ENCODE measurements around the gene KCNAB1. TPM values are rescaled to one million over a fixed set of nuclear protein-coding genes. Genes with fewer than 3 reads are reported as not detected.

KCNAB1 gene
- total RNA-seq, 3 donors from 2014 or later = 0.65 to 13.5 (median 1.2) TPM

DNA sequence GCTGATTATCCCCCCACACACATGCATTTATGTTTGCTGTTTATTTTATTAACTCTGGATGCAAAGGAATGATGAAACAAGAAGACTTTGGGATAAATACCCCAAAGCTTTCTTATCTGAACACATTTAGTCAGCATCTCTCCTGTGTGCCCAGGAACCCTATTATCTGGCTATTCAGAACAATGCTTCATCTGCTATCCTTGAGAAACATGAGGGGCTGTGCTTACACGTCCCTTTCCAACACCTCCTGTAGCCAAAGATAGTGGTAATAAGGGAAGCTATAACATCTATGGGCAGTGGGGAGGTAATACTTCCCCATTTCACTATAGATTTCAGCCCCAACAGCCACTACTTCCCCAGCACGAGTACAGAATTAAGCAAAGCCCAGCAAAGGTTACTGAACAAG is 339.8 kb downstream of the KCNAB1 start:
- TF ChIP-seq, protein P1, sequence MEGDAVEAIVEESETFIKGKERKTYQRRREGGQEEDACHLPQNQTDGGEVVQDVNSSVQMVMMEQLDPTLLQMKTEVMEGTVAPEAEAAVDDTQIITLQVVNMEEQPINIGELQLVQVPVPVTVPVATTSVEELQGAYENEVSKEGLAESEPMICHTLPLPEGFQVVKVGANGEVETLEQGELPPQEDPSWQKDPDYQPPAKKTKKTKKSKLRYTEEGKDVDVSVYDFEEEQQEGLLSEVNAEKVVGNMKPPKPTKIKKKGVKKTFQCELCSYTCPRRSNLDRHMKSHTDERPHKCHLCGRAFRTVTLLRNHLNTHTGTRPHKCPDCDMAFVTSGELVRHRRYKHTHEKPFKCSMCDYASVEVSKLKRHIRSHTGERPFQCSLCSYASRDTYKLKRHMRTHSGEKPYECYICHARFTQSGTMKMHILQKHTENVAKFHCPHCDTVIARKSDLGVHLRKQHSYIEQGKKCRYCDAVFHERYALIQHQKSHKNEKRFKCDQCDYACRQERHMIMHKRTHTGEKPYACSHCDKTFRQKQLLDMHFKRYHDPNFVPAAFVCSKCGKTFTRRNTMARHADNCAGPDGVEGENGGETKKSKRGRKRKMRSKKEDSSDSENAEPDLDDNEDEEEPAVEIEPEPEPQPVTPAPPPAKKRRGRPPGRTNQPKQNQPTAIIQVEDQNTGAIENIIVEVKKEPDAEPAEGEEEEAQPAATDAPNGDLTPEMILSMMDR (IDR thresholded peaks at IDR 0.05) = no peak
- no peaks in the 10 kb centered on the region for H3K9me3 ChIP-seq
- H3K4me3 ChIP-seq = no peak overlapping the region
- no peaks in the 10 kb centered on the region for H3K4me1 ChIP-seq (ENCODE audit: low read depth)
- DNase-seq = no peak
- no peaks in the 10 kb centered on the region for H3K36me3 ChIP-seq (ENCODE audit: low read depth)
- no peak for ATAC-seq
- intact Hi-C loops (cut with DNase I, micrococcal nuclease) = no loop called here

- Histone ChIP-seq H3K9me3 (no peaks in the 10 kb centered on the region), H3K4me1 (ENCODE audit: low read depth) (no peaks in the 10 kb centered on the region), H3K36me3 (ENCODE audit: low read depth) (no peaks in the 10 kb centered on the region), H3K4me3 (no peak overlapping the region)
- ATAC-seq (no peak), DNase-seq (no peak)
- intact Hi-C loops (cut with DNase I, micrococcal nuclease) = no loop called here
- TF ChIP-seq, protein P1 (IDR thresholded peaks at IDR 0.05) = no peak
Measured at GRCh38 chr3:156461889-156462288, 341.5 kb downstream of the KCNAB1 start.

GRCh38 chr3:156463123-156463522 is 342.7 kb downstream of the KCNAB1 start:
- DNase-seq = no peak
- Histone ChIP-seq H3K4me1 (ENCODE audit: low read depth) (no peaks in the 10 kb centered on the region), H3K4me3 (no peak overlapping the region), H3K9me3 (no peaks in the 10 kb centered on the region), H3K36me3 (ENCODE audit: low read depth) (no peaks in the 10 kb centered on the region)
- TF ChIP-seq, protein P1 (IDR thresholded peaks at IDR 0.05) = no peak
- ATAC-seq = no peak
- intact Hi-C loops (cut with DNase I, micrococcal nuclease) = no loop called here

DNA sequence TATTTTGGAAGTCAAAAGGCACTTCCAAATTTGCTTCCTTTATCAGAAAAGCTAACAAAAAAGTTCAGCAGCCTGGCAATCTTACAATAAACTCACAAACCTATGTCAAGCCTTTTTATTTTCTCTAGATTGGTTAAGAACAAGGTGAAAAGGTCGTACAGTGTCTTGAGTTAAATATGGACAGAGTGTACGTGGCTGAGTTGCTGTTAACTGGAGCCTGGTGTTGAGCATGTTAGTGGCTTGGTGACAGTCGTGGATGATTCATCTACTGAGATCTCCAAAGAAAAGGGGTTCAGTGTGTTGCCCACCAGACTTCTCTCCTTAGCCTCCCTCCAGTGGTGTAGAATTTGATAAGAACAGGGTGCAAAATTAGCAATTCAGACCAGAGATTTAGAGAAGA is 344.8 kb downstream of the KCNAB1 start:
- no peak overlapping the region for H3K4me3 ChIP-seq
- intact Hi-C loops (cut with DNase I, micrococcal nuclease) = no loop called here
- no peaks in the 10 kb centered on the region for H3K4me1 ChIP-seq (ENCODE audit: low read depth)
- H3K9me3 ChIP-seq = no peaks in the 10 kb centered on the region
- no peak for DNase-seq
- H3K36me3 ChIP-seq (ENCODE audit: low read depth) = no peaks in the 10 kb centered on the region
- TF ChIP-seq, protein P1 (IDR thresholded peaks at IDR 0.05) = no peak
- no peak for ATAC-seq

GRCh38 chr3:156469456-156469855 is 349.1 kb downstream of the KCNAB1 start:
- Histone ChIP-seq H3K4me3 (no peak overlapping the region), H3K36me3 (ENCODE audit: low read depth) (no peaks in the 10 kb centered on the region), H3K4me1 (ENCODE audit: low read depth) (no peaks in the 10 kb centered on the region), H3K9me3 (no peaks in the 10 kb centered on the region)
- intact Hi-C loops (cut with DNase I, micrococcal nuclease) = no loop called here
- ATAC-seq = no peak
- no peak for DNase-seq
- TF ChIP-seq, protein P1 (IDR thresholded peaks at IDR 0.05) = no peak

- Histone ChIP-seq H3K9me3 (no peaks in the 10 kb centered on the region), H3K4me1 (ENCODE audit: low read depth) (no peaks in the 10 kb centered on the region), H3K4me3 (no peak overlapping the region), H3K36me3 (ENCODE audit: low read depth) (no peaks in the 10 kb centered on the region)
- TF ChIP-seq, protein P1 (IDR thresholded peaks at IDR 0.05) = no peak
- ATAC-seq (no peak), DNase-seq (no peak)
- intact Hi-C loops (cut with DNase I, micrococcal nuclease) = no loop called here
Measured at GRCh38 chr3:156471431-156471830, 351.1 kb downstream of the KCNAB1 start.

Measured in mucosa of descending colon (tissue), 3 donors.